Motor neuron (in vitro differentiated cells): Measurements from ENCODE around the gene LIPC. TPM values are rescaled to one million over a fixed set of nuclear protein-coding genes. Genes with fewer than 3 reads are reported as not detected.

Experiments used
- ATAC-seq, 8 experiments: fragments of 200-7000 bp; cut with Tn5 transposase; replicated peaks in 6 of 8; 2 replicates each; pipeline ENCODE4 v1.8.0; 2021; ENCODE audit warnings: mild to moderate bottlenecking in 8 of 8, moderate library complexity in 8 of 8
- H3K27ac ChIP-seq, 2 donors: fragments of 250-450 bp; sonication (Bioruptor Pico); 2 replicates each; pipeline ENCODE4 v1.9.0; 2021; ENCODE audit warnings: antibody characterized with exemption in 2 of 2, mild to moderate bottlenecking in 2 of 2, moderate library complexity in 1 of 2
- H3K4me1 ChIP-seq, 2 donors: fragments of 250-450 bp; sonication (Bioruptor Pico); replicated peaks in 1 of 2; 2 replicates each; pipeline ENCODE4 v1.6.1; 2021; ENCODE audit warnings: antibody characterized with exemption in 2 of 2, mild to moderate bottlenecking in 2 of 2, moderate library complexity in 1 of 2
- H3K4me3 ChIP-seq, 5 donors: fragments of 250-450 bp; sonication (Bioruptor Pico); 2 replicates each; pipeline ENCODE4 v1.9.0; 2021; ENCODE audit warnings: antibody characterized with exemption in 5 of 5, mild to moderate bottlenecking in 5 of 5, moderate library complexity in 4 of 5
- WGBS, 10 experiments: fragments of 450-650 bp; shearing (Covaris generic); methylation state at CpG; one replicate each; pipeline ENCODE4 v1.0.0; 2022; 5-methylcytosine and 5-hydroxymethylcytosine counted together
- in situ Hi-C, 9 experiments: fragments of 400-800 bp; cut with MboI; loops; one replicate each; pipeline ENCODE4 v1.15.0; 2021; ENCODE audit warnings: low sequenced_read_pairs in 9 of 9, low pct_unique_long_range_greater_than_20kb in 2 of 9; ENCODE audit not compliant: unreplicated experiment in 9 of 9
- total RNA-seq, 8 experiments: library from RNA; unstranded; fragments of 300-600 nt; gene quantifications; 2 replicates each; pipeline versions ENCODE4 v1.2.3 to v1.2.4, GENCODE V29; 2022

LIPC gene
- total RNA-seq, 8 experiments from 2014 or later: 0.14 to 5.0 (median 0.47) TPM; not detected in 5

- H3K4me3 ChIP-seq: no peak overlapping the region
Measured at GRCh38 chr15:58409861-58410260, 21.9 kb upstream of the LIPC start.

GRCh38 chr15:58410353-58410752 is 21.4 kb upstream of the LIPC start:
- ATAC-seq: peak in 3 of 8 experiments; percentile 35 to 78 (median 46)
- Histone ChIP-seq H3K27ac (no peak overlapping the region), H3K4me1 (peaks cover 5 to 20% of the 10 kb centered on the region in 2 donors), H3K4me3 (no peak overlapping the region)
- in situ Hi-C loops: no loop called here
- WGBS, 10 experiments: 6 to 100% (median 86%) methylated on average over 1 to 4 of the region's 4 CpGs; no CpG with 5 or more reads in 2 of the 10 experiments

More at GRCh38 chr15:58409861-58410260, 21.9 kb upstream of the LIPC start:
- in situ Hi-C loops: no loop called here
- H3K4me1 ChIP-seq: peaks cover 5 to 20% of the 10 kb centered on the region in 2 donors
- no peak overlapping the region for H3K27ac ChIP-seq
- no peak for ATAC-seq

GRCh38 chr15:58413253-58413652 is 18.5 kb upstream of the LIPC start:
- no peak for ATAC-seq
- H3K27ac ChIP-seq: no peak overlapping the region
- in situ Hi-C loops: no loop called here
- H3K4me1 ChIP-seq: peaks cover 0 to 3% of the 10 kb centered on the region in 2 donors
- 93 to 100% (median 100%) methylated on average over 1 to 3 of the region's 3 CpGs; no CpG with 5 or more reads in 2 of the 10 experiments for WGBS, 10 experiments
- H3K4me3 ChIP-seq: no peak overlapping the region

GRCh38 chr15:58415636-58416035 is 16.2 kb upstream of the LIPC start:
- in situ Hi-C loops: no loop called here
- Histone ChIP-seq H3K27ac (no peak overlapping the region), H3K4me1 (no peaks in the 10 kb centered on the region), H3K4me3 (no peak overlapping the region)
- peak in 2 of 8 experiments; percentile 38 to 43 for ATAC-seq
- WGBS, 10 experiments: 40 to 100% (median 90%) methylated on average over 1 to 3 of the region's 3 CpGs

GRCh38 chr15:58416963-58417362 is 14.8 kb upstream of the LIPC start:
- Histone ChIP-seq H3K4me1 (no peaks in the 10 kb centered on the region), H3K27ac (no peak overlapping the region), H3K4me3 (no peak overlapping the region)
- in situ Hi-C loops: no loop called here
- WGBS, 10 experiments: 63 to 90% (median 75%) methylated on average over 3 to 5 of the region's 5 CpGs
- no peak for ATAC-seq

GRCh38 chr15:58418135-58418534 is 13.7 kb upstream of the LIPC start:
- Histone ChIP-seq H3K4me1 (no peaks in the 10 kb centered on the region), H3K27ac (no peak overlapping the region), H3K4me3 (no peak overlapping the region)
- in situ Hi-C loops: no loop called here
- peak in 3 of 8 experiments; percentile 92 to 97 (median 92) for ATAC-seq
- WGBS, 10 experiments: 36 to 100% (median 67%) methylated on average over 1 of the region's 1 CpG; no CpG with 5 or more reads in 3 of the 10 experiments

GRCh38 chr15:58419803-58420524 is 11.8 kb upstream of the LIPC start:
- 20 to 100% (median 87%) methylated on average over 1 to 8 of the region's 11 CpGs; no CpG with 5 or more reads in 2 of the 10 experiments for WGBS, 10 experiments
- ATAC-seq: no peak
- in situ Hi-C loops: no loop called here
- Histone ChIP-seq H3K27ac (no peak overlapping the region), H3K4me1 (no peaks in the 10 kb centered on the region), H3K4me3 (no peak overlapping the region)

- H3K4me1 ChIP-seq: no peaks in the 10 kb centered on the region
- in situ Hi-C loops: no loop called here
- no peak overlapping the region for H3K4me3 ChIP-seq
- 17 to 100% (median 49%) methylated on average over 1 to 4 of the region's 5 CpGs; no CpG with 5 or more reads in 6 of the 10 experiments for WGBS, 10 experiments
- no peak for ATAC-seq
- H3K27ac ChIP-seq: no peak overlapping the region
Measured at GRCh38 chr15:58420579-58421043, 11.2 kb upstream of the LIPC start.

- Histone ChIP-seq H3K4me3 (no peak overlapping the region), H3K27ac (no peak overlapping the region), H3K4me1 (no peaks in the 10 kb centered on the region)
- no peak for ATAC-seq
- WGBS, 10 experiments: 32 to 91% (median 86%) methylated on average over 4 to 6 of the region's 6 CpGs; no CpG with 5 or more reads in 3 of the 10 experiments
- in situ Hi-C loops: no loop called here
Measured at GRCh38 chr15:58423205-58423604, 8.6 kb upstream of the LIPC start.

GRCh38 chr15:58423831-58424608 is 7.8 kb upstream of the LIPC start:
- in situ Hi-C loops: no loop called here

GRCh38 chr15:58424722-58425121 is 7.1 kb upstream of the LIPC start:
- no peaks in the 10 kb centered on the region for H3K4me1 ChIP-seq
- ATAC-seq: no peak
- no peak overlapping the region for H3K4me3 ChIP-seq
- WGBS, 10 experiments: 71 to 100% (median 93%) methylated on average over 1 to 5 of the region's 5 CpGs; no CpG with 5 or more reads in 1 of the 10 experiments
- no peak overlapping the region for H3K27ac ChIP-seq
- in situ Hi-C loops: no loop called here

More at GRCh38 chr15:58423831-58424608, 7.8 kb upstream of the LIPC start:
- Histone ChIP-seq H3K4me1 (no peaks in the 10 kb centered on the region), H3K27ac (no peak overlapping the region), H3K4me3 (no peak overlapping the region)
- ATAC-seq: peak in 1 of 8 experiments; percentile 72
- 0 to 100% (median 82%) methylated on average over 1 to 8 of the region's 9 CpGs; no CpG with 5 or more reads in 1 of the 10 experiments for WGBS, 10 experiments

GRCh38 chr15:58425185-58425584 is 6.6 kb upstream of the LIPC start:
- H3K27ac ChIP-seq: no peak overlapping the region
- no peak for ATAC-seq
- 0 to 100% (median 82%) methylated on average over 2 to 3 of the region's 3 CpGs; no CpG with 5 or more reads in 2 of the 10 experiments for WGBS, 10 experiments
- in situ Hi-C loops: no loop called here
- no peak overlapping the region for H3K4me3 ChIP-seq
- H3K4me1 ChIP-seq: no peaks in the 10 kb centered on the region

GRCh38 chr15:58425834-58426233 is 6.0 kb upstream of the LIPC start:
- WGBS, 10 experiments: 0 to 100% (median 50%) methylated on average over 1 of the region's 1 CpG; no CpG with 5 or more reads in 3 of the 10 experiments
- H3K4me1 ChIP-seq: no peaks in the 10 kb centered on the region
- no peak overlapping the region for H3K4me3 ChIP-seq
- in situ Hi-C loops: no loop called here
- no peak for ATAC-seq
- no peak overlapping the region for H3K27ac ChIP-seq
